ENCODE results near the gene SULT4A1. TPM values are rescaled to one million over a fixed set of nuclear protein-coding genes. Genes with fewer than 3 reads are reported as not detected.

The SULT4A1 gene
- total and polyA plus RNA-seq, 4 donors, result 0.08 to 0.37 TPM; not detected in 2

GRCh38 chr22:43800970-43801369 is 61.3 kb downstream of the SULT4A1 start:
- WGBS, result 85% methylated on average over 1 of the region's 1 CpG
- TF ChIP-seq ATF3 (IDR thresholded peaks at IDR 0.05) (no peak), ZBTB33 (IDR thresholded peaks at IDR 0.05) (no peak), GABPA (IDR thresholded peaks at IDR 0.05 in 1 of 2, conservative IDR thresholded peaks at IDR 0.05 in 1 of 2) (no peak), CTCF (IDR thresholded peaks at IDR 0.05; ENCODE audit: low read depth, low read length, missing input control) (no peak), HNF4G (IDR thresholded peaks at IDR 0.05) (no peak), YY1 (IDR thresholded peaks at IDR 0.05) (no peak), FOXA1 (IDR thresholded peaks at IDR 0.05) (no peak)
- no peak overlapping the region for H3K9ac ChIP-seq (ENCODE audit: low read depth in 1 of 2, low read length in 2 of 2)
- DNase-seq (ENCODE audit: low spot score), result no peak
- H3K27ac ChIP-seq (ENCODE audit: low read depth in 1 of 2, low read length in 2 of 2), result no peak overlapping the region
- H3K9me3 ChIP-seq (ENCODE audit: control insufficient read depth in 4 of 4, low read length in 3 of 4), result no peaks in the 10 kb centered on the region
- no peaks in the 10 kb centered on the region for H3K36me3 ChIP-seq (ENCODE audit: control insufficient read depth in 4 of 4, insufficient read depth in 3 of 4, low read depth in 1 of 4, low read length in 3 of 4)
- no peaks in the 10 kb centered on the region for H3K27me3 ChIP-seq (ENCODE audit: control insufficient read depth in 4 of 4, insufficient read depth in 4 of 4, low read length in 3 of 4)
- no peaks in the 10 kb centered on the region for H3K4me1 ChIP-seq (ENCODE audit: control insufficient read depth in 4 of 4, insufficient read depth in 4 of 4, low read length in 3 of 4)
- no peak overlapping the region for H3K4me3 ChIP-seq (ENCODE audit: low read depth in 1 of 3, low read length in 3 of 3)

- H3K27ac ChIP-seq (ENCODE audit: low read depth in 1 of 2, low read length in 2 of 2), result no peak overlapping the region
- no peak overlapping the region for H3K9ac ChIP-seq (ENCODE audit: low read depth in 1 of 2, low read length in 2 of 2)
- no peak for TF ChIP-seq EGR1 (IDR thresholded peaks at IDR 0.05; ENCODE audit: low read depth in 2 of 2)
- TF ChIP-seq YY1 (IDR thresholded peaks at IDR 0.05), result no peak
- H3K36me3 ChIP-seq (ENCODE audit: control insufficient read depth in 4 of 4, insufficient read depth in 3 of 4, low read depth in 1 of 4, low read length in 3 of 4), result no peaks in the 10 kb centered on the region
- 88% methylated on average over 5 of the region's 5 CpGs for WGBS
- no peak for DNase-seq (ENCODE audit: low spot score)
- H3K27me3 ChIP-seq (ENCODE audit: control insufficient read depth in 4 of 4, insufficient read depth in 4 of 4, low read length in 3 of 4), result no peaks in the 10 kb centered on the region
- no peak overlapping the region for H3K4me3 ChIP-seq (ENCODE audit: low read depth in 1 of 3, low read length in 3 of 3)
- no peaks in the 10 kb centered on the region for H3K4me1 ChIP-seq (ENCODE audit: control insufficient read depth in 4 of 4, insufficient read depth in 4 of 4, low read length in 3 of 4)
- no peaks in the 10 kb centered on the region for H3K9me3 ChIP-seq (ENCODE audit: control insufficient read depth in 4 of 4, low read length in 3 of 4)
Observed at GRCh38 chr22:43798492-43798891, 63.8 kb downstream of the SULT4A1 start.

GRCh38 chr22:43796567-43796966 is 65.7 kb downstream of the SULT4A1 start:
- no peak overlapping the region for H3K9ac ChIP-seq (ENCODE audit: low read depth in 1 of 2, low read length in 2 of 2)
- no peak for TF ChIP-seq FOXA2 (IDR thresholded peaks at IDR 0.05)
- peak; percentile 64 to 65 for TF ChIP-seq RAD21 (IDR thresholded peaks at IDR 0.05)
- no peaks in the 10 kb centered on the region for H3K36me3 ChIP-seq (ENCODE audit: control insufficient read depth in 4 of 4, insufficient read depth in 3 of 4, low read depth in 1 of 4, low read length in 3 of 4)
- H3K27me3 ChIP-seq (ENCODE audit: control insufficient read depth in 4 of 4, insufficient read depth in 4 of 4, low read length in 3 of 4), result no peaks in the 10 kb centered on the region
- 86% methylated on average over 8 of the region's 8 CpGs for WGBS
- DNase-seq (ENCODE audit: low spot score), result no peak
- H3K4me3 ChIP-seq (ENCODE audit: low read depth in 1 of 3, low read length in 3 of 3), result no peak overlapping the region
- H3K27ac ChIP-seq (ENCODE audit: low read depth in 1 of 2, low read length in 2 of 2), result no peak overlapping the region
- H3K9me3 ChIP-seq (ENCODE audit: control insufficient read depth in 4 of 4, low read length in 3 of 4), result no peaks in the 10 kb centered on the region
- no peaks in the 10 kb centered on the region for H3K4me1 ChIP-seq (ENCODE audit: control insufficient read depth in 4 of 4, insufficient read depth in 4 of 4, low read length in 3 of 4)

- DNase-seq (ENCODE audit: low spot score), result no peak
- TF ChIP-seq HNF4G (IDR thresholded peaks at IDR 0.05), result no peak
- TF ChIP-seq FOXA2 (IDR thresholded peaks at IDR 0.05), result no peak
- TF ChIP-seq ZBTB33 (IDR thresholded peaks at IDR 0.05), result no peak
- Histone ChIP-seq H3K27me3 (ENCODE audit: control insufficient read depth in 4 of 4, insufficient read depth in 4 of 4, low read length in 3 of 4) (no peaks in the 10 kb centered on the region), H3K4me1 (ENCODE audit: control insufficient read depth in 4 of 4, insufficient read depth in 4 of 4, low read length in 3 of 4) (no peaks in the 10 kb centered on the region), H3K9me3 (ENCODE audit: control insufficient read depth in 4 of 4, low read length in 3 of 4) (no peaks in the 10 kb centered on the region), H3K36me3 (ENCODE audit: control insufficient read depth in 4 of 4, insufficient read depth in 3 of 4, low read depth in 1 of 4, low read length in 3 of 4) (no peaks in the 10 kb centered on the region), H3K4me3 (ENCODE audit: low read depth in 1 of 3, low read length in 3 of 3) (no peak overlapping the region), H3K27ac (ENCODE audit: low read depth in 1 of 2, low read length in 2 of 2) (no peak overlapping the region), H3K9ac (ENCODE audit: low read depth in 1 of 2, low read length in 2 of 2) (no peak overlapping the region)
- 91% methylated on average over 7 of the region's 7 CpGs for WGBS
Observed at GRCh38 chr22:43795320-43795719, 67.0 kb downstream of the SULT4A1 start.

All from liver (tissue), 9 donors.